Measurements from ENCODE around the gene ENAM.
"Not testable (repeated sequence)": the region's sequence is repeated elsewhere in the genome, so short reads cannot be mapped to it uniquely, and the experiment has no call there.

The ENAM gene

GRCh38 chr4:70613306-70614183, 15.0 kb upstream of the ENAM start:
- H3K36me3 ChIP-seq (ENCODE audit: insufficient read depth, low read length), result no peaks in the 10 kb centered on the region; the same call in 1 of the 2 replicates
- H3K9me3 ChIP-seq (ENCODE audit: control insufficient read depth, insufficient read depth, low read length), result no peaks in the 10 kb centered on the region
- H3K4me1 ChIP-seq (ENCODE audit: insufficient read depth, low read length), result no peaks in the 10 kb centered on the region
- H3K9ac ChIP-seq (ENCODE audit: low read depth, low read length), result no peak overlapping the region

DNA sequence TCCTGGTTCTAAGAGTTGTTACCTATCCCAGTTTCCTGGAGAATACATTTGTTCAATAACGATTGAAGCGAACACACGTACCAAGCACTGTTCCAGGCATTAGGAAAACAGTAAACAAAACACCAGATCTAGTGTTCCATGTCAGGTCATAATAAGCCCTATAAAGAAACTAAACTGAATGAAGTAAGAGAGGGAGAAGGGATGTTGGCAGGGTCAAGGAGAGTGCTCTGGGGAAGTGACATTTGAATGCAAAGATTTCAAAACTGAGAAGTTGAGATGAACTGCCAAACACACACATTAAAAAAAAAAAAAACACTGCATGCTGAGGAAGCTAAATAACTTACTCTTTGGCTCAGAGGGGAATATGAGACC, 14.4 kb upstream of the ENAM start:
- Histone ChIP-seq H3K36me3 (ENCODE audit: insufficient read depth, low read length) (no peaks in the 10 kb centered on the region; the same call in 1 of the 2 replicates), H3K9ac (ENCODE audit: low read depth, low read length) (no peak overlapping the region), H3K4me1 (ENCODE audit: insufficient read depth, low read length) (no peaks in the 10 kb centered on the region), H3K9me3 (ENCODE audit: control insufficient read depth, insufficient read depth, low read length) (no peaks in the 10 kb centered on the region)

- H3K9ac ChIP-seq (ENCODE audit: low read depth, low read length), result no peak overlapping the region
- no peaks in the 10 kb centered on the region for H3K9me3 ChIP-seq (ENCODE audit: control insufficient read depth, insufficient read depth, low read length)
- no peaks in the 10 kb centered on the region; the same call in 1 of the 2 replicates for H3K36me3 ChIP-seq (ENCODE audit: insufficient read depth, low read length)
- H3K4me1 ChIP-seq (ENCODE audit: insufficient read depth, low read length), result no peaks in the 10 kb centered on the region
Observed at GRCh38 chr4:70619288-70619687, 9.3 kb upstream of the ENAM start.

DNA sequence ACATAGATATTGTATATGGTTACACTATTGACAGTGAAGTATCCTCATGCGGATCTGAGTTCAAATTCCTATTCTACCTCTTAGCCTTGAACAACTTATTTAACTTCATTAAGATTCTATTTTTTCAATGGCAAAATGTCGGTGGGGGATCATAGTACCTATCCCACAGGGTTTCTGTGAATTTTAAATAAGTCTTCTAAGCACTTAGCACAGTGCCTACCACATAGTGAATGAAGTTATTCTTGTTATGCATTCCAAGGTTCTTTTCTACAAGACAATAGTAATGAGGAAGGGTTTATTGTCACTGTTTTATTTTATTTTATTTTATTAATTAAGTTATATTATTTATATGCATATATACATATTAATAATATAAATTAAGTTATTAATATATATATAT, 8.8 kb upstream of the ENAM start:
- no peaks in the 10 kb centered on the region for H3K9me3 ChIP-seq (ENCODE audit: control insufficient read depth, insufficient read depth, low read length)
- H3K4me1 ChIP-seq (ENCODE audit: insufficient read depth, low read length), result no peaks in the 10 kb centered on the region
- no peak overlapping the region for H3K9ac ChIP-seq (ENCODE audit: low read depth, low read length)
- no peaks in the 10 kb centered on the region; the same call in 1 of the 2 replicates for H3K36me3 ChIP-seq (ENCODE audit: insufficient read depth, low read length)

DNA sequence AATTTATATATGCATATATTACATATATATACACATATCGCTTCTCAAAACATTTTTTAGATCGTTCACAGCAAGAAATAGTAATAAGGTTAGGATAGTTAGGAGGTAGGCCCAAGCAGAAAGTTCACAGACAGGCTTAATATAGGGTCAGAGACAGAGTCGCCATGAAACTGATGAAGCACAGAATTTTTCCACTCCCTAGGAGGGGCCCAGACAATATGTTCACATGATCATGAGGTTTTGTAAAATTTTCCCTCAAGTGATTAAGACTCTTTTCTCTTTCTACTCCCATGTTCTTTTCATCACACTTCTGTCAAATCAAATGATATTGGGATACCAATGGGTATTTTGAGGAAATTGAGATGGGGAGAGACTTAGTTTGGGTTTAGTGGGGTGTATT, 5.2 kb upstream of the ENAM start:
- no peaks in the 10 kb centered on the region for H3K9me3 ChIP-seq (ENCODE audit: control insufficient read depth, insufficient read depth, low read length)
- H3K36me3 ChIP-seq (ENCODE audit: insufficient read depth, low read length), result no peaks in the 10 kb centered on the region; the same call in 1 of the 2 replicates
- H3K9ac ChIP-seq (ENCODE audit: low read depth, low read length), result no peak overlapping the region
- H3K4me1 ChIP-seq (ENCODE audit: insufficient read depth, low read length), result no peaks in the 10 kb centered on the region

- H3K36me3 ChIP-seq (ENCODE audit: insufficient read depth, low read length), result no peaks in the 10 kb centered on the region
- H3K9me3 ChIP-seq (ENCODE audit: control insufficient read depth, insufficient read depth, low read length), result no peaks in the 10 kb centered on the region
- H3K4me1 ChIP-seq (ENCODE audit: insufficient read depth, low read length), result no peaks in the 10 kb centered on the region
- H3K9ac ChIP-seq (ENCODE audit: low read depth, low read length), result no peak overlapping the region
Observed at GRCh38 chr4:70624226-70624793, 4.2 kb upstream of the ENAM start.

- Histone ChIP-seq H3K4me1 (ENCODE audit: insufficient read depth, low read length) (peaks cover 6% of the 10 kb centered on the region; the same call in 1 of the 2 replicates), H3K9me3 (ENCODE audit: control insufficient read depth, insufficient read depth, low read length) (no peaks in the 10 kb centered on the region), H3K9ac (ENCODE audit: low read depth, low read length) (no peak overlapping the region), H3K36me3 (ENCODE audit: insufficient read depth, low read length) (no peaks in the 10 kb centered on the region)
Observed at GRCh38 chr4:70627620-70628019, 924 bp upstream of the ENAM start.

- peaks cover 6% of the 10 kb centered on the region; the same call in 1 of the 2 replicates for H3K4me1 ChIP-seq (ENCODE audit: insufficient read depth, low read length)
- no peaks in the 10 kb centered on the region for H3K9me3 ChIP-seq (ENCODE audit: control insufficient read depth, insufficient read depth, low read length)
- H3K9ac ChIP-seq (ENCODE audit: low read depth, low read length), result no peak overlapping the region
- no peaks in the 10 kb centered on the region for H3K36me3 ChIP-seq (ENCODE audit: insufficient read depth, low read length)
Observed at GRCh38 chr4:70629469-70630090, 1.0 kb downstream of the ENAM start.

DNA sequence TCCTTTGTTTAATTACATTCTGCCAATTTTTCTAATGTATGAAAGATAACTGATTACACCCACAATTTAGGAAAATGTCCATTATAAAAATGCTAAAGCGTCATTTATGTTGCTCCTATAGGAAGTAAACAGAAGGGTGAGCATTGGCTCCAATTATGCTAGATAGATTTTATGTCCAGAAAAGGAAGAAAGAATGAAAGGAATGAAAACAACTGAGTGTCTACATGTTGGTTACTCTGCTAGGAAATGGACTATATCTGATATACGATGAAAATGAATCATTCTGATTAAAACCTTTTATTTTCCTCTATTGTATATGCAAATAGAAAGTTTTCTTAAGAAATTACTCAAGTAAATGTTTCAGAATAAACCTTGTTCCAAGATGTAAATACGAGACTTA, 1.6 kb downstream of the ENAM start:
- no peaks in the 10 kb centered on the region for H3K36me3 ChIP-seq (ENCODE audit: insufficient read depth, low read length)
- no peak overlapping the region for H3K9ac ChIP-seq (ENCODE audit: low read depth, low read length)
- peaks cover 6% of the 10 kb centered on the region; the same call in 1 of the 2 replicates for H3K4me1 ChIP-seq (ENCODE audit: insufficient read depth, low read length)
- no peaks in the 10 kb centered on the region for H3K9me3 ChIP-seq (ENCODE audit: control insufficient read depth, insufficient read depth, low read length)

- peaks cover 6% of the 10 kb centered on the region; the same call in 1 of the 2 replicates for H3K4me1 ChIP-seq (ENCODE audit: insufficient read depth, low read length)
- no peaks in the 10 kb centered on the region for H3K36me3 ChIP-seq (ENCODE audit: insufficient read depth, low read length)
- no peaks in the 10 kb centered on the region for H3K9me3 ChIP-seq (ENCODE audit: control insufficient read depth, insufficient read depth, low read length)
- H3K9ac ChIP-seq (ENCODE audit: low read depth, low read length), result no peak overlapping the region; the same call in 1 of the 2 replicates
Observed at GRCh38 chr4:70632028-70632427, 3.5 kb downstream of the ENAM start.

DNA sequence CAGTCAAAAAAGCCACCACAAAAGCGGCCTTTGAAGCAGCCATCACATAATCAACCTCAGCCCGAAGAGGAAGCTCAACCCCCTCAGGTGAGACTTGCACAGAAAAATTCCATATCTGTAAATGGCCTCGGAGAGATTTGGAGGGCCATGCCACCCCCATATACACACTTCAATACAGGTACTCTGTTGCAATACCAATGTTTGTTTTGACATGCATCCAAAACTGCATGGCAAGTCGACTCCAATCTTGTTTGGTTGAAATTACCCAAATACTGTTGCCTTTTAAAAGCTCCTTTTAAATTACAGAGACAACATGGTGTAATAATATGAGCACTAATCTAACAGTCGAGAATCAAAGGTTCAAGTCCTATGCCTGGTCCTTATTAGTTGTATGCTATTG, 5.9 kb downstream of the ENAM start:
- H3K9me3 ChIP-seq (ENCODE audit: control insufficient read depth, insufficient read depth, low read length), result no peaks in the 10 kb centered on the region
- no peak overlapping the region for H3K9ac ChIP-seq (ENCODE audit: low read depth, low read length)
- no peaks in the 10 kb centered on the region for H3K36me3 ChIP-seq (ENCODE audit: insufficient read depth, low read length)
- H3K4me1 ChIP-seq (ENCODE audit: insufficient read depth, low read length), result peaks cover 6% of the 10 kb centered on the region; the same call in 1 of the 2 replicates

- Histone ChIP-seq H3K36me3 (ENCODE audit: insufficient read depth, low read length) (no peaks in the 10 kb centered on the region), H3K4me1 (ENCODE audit: insufficient read depth, low read length) (no peaks in the 10 kb centered on the region), H3K9me3 (ENCODE audit: control insufficient read depth, insufficient read depth, low read length) (no peaks in the 10 kb centered on the region), H3K9ac (ENCODE audit: low read depth, low read length) (no peak overlapping the region)
Observed at GRCh38 chr4:70637239-70637913, 8.8 kb downstream of the ENAM start.

- Histone ChIP-seq H3K9me3 (ENCODE audit: control insufficient read depth, insufficient read depth, low read length) (no peaks in the 10 kb centered on the region), H3K9ac (ENCODE audit: low read depth, low read length) (no peak overlapping the region), H3K4me1 (ENCODE audit: insufficient read depth, low read length) (no peaks in the 10 kb centered on the region), H3K36me3 (ENCODE audit: insufficient read depth, low read length) (no peaks in the 10 kb centered on the region)
Observed at GRCh38 chr4:70640192-70640591, 11.6 kb downstream of the ENAM start.

DNA sequence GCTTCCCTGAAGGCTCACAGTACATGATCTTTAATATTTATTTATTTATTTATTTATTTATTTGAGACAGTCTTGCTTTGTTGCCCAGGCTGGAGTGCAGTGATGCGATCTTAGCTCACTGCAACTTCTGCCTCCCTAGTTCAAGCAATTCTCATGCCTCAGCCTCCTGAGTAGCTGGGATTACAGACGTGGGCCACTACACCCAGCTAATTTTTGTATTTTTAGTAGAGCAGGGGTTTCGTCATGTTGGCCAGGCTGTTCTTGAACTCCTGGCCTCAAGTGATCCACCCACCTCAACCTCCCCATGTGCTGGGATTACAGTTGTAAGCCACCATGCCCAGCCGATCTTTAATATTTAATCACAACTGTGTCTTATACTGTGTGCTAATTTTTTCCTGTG, 22.2 kb downstream of the ENAM start:
- H3K9ac ChIP-seq (ENCODE audit: low read depth, low read length); H3K4me1 ChIP-seq (ENCODE audit: insufficient read depth, low read length); H3K36me3 ChIP-seq (ENCODE audit: insufficient read depth, low read length); H3K9me3 ChIP-seq (ENCODE audit: control insufficient read depth, insufficient read depth, low read length): not testable (repeated sequence)
